NOMO-1 treated with dmso at 0.1 percent for 144 hours (cell line): ENCODE measurements around the gene PAK5.

Experiments used
- DNase-seq: peaks from one replicate; lab custom pipeline; 2025; ENCODE audit not compliant: unreplicated experiment; lab: John Stamatoyannopoulos, UW

Gene PAK5

DNA sequence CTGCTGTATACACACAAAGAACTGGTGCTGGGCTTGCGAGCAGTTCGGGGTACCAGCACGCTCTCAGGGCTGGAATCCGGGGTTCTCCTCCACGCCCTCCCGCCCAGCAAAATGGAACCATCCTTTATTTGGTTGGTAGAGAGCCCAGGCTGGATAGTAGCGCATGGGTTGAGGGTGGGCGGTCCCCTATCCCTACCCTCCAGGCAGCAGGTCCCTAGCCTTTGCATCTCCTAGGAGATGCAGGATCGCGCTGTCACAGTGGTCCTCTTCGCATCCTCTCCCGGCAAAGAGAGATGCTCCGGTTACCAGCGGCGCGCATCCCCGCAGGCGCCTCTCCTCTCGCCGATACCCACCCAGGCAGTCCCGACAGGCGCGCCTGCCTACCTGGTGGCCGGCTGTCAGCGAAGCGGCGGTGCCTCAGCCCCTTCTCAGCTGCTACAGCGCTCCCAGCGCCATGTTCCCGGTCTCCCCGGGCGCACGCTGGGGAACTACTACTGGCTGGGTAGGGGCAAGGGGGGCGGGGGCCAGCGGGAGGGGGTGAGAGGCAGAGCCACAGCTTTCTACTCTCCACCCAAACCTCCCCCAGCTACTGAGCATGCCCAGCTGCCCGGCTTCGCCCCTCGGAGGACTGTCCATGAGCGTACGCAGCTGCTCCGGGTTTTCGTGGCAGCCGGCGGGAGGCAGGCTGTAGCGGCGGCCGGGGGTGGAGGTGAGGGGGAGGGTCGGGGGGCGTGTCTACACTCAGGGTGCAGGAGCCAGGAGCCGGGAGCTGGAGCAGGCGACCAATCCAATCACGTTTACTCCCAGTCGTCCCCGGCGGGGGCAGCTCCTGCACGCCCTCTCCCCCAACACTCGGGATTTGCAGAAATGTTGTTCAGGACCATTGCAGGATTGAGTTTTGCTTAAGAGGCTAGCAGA, at the start of gene PAK5:
Gene PAK5, minus strand, starts transcription at position 699 of the 918 bp plus-strand sequence. CDS start 194,748 bp downstream, outside the sequence.
- no peak for DNase-seq

DNA sequence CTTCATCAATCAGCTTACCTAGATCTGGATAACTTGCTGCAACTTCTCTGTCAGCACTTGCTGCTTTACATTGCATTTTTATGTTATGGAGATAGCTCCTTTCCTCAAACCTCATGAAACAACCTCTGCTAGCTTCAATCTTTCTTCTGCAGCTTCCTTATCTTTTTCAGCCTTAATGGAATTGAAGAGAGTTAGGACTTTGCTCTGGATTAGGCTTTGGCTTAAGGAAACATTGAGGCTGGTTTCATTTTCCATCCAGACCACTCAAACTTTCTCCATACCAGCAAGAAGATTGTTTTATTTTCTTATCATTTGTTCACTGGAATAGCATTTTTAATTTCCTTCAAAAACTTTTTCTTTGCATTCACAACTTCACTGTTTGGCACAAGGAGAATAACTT, 48.8 kb upstream of the PAK5 start:
- no peak for DNase-seq

DNA sequence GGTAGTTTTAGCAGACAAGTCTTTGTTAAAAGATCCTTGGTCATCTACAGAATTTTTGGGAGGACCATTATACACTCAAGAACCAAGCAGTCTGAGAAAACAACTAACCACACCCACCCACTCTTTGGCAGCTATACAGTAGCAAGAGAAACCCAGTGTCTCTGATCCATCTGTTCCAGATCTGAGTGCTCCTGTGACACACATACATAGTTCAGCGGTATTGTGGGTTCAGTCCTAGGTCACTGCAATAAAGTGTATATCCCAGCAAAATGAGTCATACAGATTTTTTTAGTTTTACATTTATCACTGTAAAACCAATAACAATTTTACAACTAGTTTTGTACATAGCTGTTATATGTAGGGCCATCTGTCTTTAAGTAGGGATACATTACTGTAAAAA, 47.4 kb upstream of the PAK5 start:
- DNase-seq: no peak

DNA sequence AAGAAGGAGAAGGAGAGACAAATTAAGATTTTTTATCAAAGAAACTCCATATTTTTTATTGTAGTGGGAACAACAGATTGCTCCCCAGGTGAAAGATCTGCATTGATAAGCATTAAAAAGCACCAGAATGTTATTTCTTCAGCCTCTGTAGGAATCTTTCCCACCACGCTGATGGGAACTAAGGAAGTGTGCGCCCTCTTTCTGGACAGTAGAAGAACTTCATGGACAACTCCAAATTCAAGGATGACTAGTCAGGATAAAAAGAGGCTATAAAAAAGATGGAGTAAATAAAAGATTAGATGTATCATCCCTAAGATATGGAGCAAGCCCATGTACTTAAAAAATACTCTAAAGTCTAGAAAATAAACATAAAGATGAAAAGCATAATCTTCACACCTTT, 45.8 kb upstream of the PAK5 start:
- no peak for DNase-seq

DNA sequence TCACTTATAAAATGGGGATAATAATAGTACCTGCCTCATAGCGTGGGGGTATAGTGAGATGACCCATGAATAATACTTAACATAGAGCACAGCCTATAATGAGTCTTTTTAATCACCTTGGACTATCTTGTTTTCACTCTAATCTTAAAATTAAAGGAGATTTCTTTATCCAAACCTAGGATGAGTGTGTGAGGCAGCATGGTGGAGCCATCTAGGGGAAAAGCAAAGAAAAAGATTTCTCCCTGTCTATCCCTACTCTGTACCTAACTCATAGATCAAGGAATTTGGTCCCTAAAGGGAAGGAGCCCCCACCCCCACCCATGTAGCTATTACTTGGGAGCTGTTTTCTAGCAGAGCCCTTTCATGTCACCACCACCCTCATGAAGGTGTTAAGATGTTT, 45.2 kb upstream of the PAK5 start:
- no peak for DNase-seq

DNA sequence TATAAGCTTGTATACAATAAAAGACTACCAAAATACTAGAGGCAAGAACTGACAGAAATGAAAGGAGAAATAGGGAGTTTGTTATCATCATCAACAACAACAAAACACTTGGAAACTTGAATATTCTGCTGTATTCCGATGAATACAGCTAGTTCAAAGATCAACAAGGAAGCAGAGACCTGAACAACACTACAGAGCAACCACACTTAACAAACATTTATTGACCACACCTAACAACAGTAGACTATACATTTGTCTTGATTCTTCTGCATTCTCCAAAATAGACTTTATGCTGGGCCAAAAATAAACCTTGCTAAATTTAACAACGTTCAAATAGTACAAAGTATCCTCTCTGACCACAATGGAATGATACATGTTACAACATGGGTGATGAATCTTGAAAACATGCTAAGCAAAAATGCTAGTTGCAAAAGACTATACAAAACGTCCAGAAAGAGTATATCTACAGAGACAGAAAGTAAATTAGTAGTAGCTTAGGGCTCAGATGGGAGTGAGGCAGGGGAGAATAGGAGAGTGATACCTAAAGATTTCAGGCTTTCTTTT, 39.1 kb upstream of the PAK5 start:
- no peak for DNase-seq

DNA sequence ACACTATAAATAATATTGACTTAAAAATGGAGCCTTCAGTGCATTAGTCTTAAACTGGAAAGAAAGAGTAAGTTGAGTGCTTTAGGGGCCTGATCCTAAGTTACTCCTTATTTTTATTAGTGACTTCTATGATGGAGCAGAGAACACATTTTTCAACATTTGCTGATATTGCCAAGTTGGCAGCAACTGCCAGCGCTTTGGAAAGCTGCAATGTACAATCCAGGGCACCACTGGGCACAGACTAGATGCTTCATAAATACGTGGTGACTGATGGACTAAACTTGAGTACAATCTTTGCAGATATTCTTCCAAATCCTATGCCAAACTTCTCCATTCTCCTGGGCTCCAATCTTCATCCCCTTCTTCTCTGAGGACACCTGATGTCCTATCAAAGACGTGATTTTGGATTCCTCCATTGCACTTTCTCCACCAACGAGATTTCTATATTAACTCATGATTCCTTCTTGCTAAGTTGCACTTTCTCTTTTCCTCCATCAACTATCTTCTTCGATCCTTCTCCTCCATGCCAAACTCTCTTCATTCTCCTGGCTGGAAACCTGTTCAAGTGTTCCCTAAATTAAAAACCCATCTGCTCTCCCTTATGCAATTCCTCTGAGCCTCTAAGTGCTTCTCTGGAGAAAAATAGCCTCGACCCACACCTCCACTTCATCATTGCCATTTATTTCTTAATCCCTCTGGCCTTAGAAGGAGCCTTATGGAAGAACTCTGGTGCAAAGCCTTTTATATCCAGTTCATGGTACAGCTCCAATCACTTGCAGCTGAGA, 28.5 kb upstream of the PAK5 start:
- DNase-seq: no peak

DNA sequence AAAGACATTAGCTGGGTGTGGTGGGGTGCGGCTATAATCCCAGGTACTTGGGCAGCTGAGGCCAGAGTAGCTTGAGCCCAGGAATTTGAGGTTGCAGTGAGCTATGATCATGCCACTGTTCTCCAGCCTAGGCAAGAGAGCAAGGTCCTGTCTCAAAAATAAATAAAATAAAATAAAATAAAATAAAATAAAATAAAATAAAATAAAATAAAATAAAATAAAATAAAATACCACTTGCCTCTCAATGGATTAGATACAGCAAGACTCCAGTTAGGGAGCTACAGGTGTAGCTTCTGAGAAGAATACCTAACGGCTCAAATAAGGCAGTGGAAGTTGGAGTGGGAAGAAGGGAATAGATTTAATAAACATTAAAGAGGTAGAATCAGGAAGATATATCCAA, 13.7 kb upstream of the PAK5 start:
- no peak for DNase-seq

DNA sequence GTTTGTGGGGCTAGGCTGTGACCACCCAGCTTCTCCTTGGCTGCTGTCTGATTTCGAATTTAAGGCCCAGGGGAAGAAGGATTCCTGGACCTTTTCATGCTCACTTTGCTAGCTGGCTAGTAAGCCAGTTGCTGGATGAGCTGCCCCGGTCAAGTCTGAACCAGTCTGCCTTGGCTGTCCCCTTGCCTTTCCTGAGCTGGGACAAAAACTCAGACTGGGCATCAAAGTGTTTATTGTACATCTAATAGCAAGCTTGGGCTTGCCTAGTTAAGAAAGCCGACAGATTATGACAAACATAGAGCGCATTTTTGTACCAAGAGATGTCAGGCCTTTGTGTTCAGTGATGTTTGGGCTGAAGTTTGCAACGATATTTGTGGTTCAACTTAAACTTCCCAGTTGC, 750 bp upstream of the PAK5 start:
- DNase-seq: no peak

DNA sequence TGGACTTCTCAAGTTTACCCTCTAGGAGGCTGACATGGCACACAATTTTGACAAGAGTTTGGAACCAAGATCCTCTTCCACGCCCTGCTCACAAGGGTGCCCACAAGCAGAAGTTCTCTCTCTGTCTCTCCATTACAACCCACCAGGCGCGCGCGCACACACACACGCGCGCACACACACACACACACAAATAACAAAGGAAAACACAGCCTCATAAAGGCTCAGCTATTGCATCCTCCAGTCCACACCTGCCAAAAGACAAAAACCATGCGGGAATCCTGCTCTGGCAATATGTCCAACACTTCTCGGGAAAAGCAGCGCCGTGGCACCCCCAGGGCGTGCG, 870 bp downstream of the PAK5 start:
- DNase-seq: no peak

DNA sequence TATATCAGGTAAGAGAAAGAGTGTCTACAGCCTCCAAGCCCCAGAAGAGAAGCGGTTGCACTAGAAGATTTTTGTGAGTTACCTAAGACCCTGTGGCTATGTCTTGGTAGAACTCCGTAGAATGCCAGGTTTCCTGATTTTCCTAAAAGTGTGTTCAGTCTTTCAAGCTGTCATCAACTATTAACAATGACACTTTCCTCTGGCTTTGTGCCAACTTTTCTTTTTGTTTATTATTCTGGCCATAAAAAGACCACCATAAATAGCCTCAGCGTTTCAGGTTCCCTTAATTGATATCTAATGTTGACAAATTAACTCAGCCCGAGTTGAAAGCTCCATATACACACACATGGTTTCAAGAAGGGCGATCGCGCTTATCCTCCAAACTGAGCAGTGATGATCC, 1.2 kb downstream of the PAK5 start:
- no peak for DNase-seq

DNA sequence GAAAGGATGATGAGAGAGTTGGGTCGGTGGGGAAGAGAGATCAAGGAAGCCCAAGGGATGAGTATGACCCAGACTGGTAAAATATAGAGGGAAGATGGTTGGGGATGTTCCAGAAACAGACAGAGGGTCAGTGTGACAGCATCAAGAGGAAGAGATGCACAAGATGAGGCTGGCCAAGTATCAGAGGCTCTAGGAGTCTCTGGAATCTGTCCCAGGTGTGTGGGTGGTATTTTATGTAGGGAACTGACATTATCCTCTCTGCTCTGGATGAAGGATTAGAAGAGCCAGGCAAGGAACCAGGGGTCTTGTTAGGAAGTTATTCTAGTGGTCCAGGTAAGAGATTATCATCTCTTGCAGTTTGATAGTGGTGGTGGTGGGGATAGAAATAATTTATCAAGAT, 3.6 kb downstream of the PAK5 start:
- no peak for DNase-seq

DNA sequence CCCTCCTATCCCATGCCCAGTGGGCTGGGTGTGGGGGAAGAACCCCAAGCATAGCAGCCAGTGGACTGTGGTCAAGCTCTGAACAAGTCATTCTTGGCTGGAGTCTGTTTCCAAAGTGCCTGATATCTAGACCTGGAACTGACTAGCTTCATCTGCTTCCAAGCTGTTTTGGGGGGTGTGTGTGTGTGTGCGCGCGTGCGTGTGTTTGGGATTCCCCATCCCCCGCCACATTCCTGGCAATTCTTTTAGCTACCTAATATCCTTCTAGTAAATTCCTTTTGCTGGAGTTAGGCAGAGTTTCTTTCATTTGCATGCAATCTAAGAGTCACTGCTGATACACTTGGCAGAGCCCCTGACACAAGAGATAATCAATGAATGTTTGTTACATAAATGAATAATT, 7.8 kb downstream of the PAK5 start:
- no peak for DNase-seq

DNA sequence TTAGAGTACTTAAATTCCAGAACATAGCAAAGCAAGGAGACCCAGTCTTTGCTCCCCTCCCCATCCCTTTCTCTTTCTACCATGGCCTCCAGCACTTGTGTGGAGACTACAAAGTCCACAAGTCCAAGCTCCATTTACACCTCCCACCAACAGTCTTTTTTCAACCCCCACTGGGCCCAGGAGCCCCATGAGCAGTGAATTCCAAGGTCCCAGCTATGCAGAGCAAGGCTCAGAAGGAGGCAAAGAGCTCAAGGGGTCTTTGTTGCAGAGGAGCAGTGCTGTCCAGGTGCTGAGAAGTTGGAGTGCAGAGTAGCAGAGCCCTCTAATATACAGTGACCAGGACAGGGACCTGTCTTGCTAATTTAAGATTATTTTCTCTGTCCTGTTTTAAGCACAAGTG, 9.0 kb downstream of the PAK5 start:
- DNase-seq: no peak

DNA sequence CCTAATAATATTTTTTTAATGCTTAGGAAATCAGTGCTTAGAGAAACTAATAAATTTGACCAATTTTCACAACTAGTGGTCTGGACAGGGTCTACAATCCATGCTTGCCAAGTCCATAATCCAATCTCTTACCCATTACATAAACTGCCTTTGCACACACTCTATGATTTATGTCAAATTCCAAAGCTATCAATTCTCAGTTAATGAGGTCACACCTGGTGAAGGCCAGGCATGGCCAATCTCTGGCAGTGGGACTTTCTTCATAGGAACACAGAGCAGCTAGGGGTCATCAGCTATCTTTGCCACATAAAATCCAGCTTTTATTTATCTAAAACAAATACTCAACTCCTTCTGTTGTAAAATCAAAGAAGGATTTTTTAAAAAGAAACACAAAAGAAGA, 21.2 kb downstream of the PAK5 start:
- DNase-seq: no peak

DNA sequence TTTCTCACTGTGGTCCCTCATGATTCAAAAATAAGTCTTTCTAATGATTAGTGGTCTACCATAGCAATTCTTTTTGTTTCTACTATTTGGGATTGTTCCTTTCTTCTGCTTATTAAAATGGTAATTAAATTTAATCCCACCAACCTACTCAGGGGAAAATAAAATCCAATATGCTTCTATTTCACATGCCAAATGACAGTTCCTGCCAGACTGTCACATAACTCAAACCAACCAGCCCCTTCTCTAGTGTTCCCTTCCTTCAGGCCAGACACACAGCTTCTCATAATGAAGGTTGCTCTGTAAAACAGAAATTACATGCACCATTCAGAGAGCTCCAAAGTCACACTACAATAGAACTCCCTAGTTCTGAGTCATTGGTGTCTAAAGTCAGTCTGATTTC, 23.2 kb downstream of the PAK5 start:
- no peak for DNase-seq

DNA sequence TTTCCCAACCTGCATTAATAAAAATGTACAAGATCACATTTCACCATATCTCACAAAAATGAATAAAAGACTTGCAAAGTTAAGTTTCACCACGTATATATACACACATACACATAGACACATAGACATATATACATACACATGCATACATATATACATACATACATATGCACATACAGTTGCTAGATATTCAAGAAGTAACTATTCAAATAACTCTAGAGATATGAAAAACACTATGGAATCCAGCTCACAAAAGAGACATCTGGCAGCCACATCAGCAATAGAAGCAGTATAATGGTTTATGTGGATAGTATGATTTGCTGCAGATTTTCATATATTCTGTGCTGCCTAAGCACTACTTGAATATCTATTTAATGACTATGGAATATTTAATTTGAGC, 28.1 kb downstream of the PAK5 start:
- DNase-seq: no peak

DNA sequence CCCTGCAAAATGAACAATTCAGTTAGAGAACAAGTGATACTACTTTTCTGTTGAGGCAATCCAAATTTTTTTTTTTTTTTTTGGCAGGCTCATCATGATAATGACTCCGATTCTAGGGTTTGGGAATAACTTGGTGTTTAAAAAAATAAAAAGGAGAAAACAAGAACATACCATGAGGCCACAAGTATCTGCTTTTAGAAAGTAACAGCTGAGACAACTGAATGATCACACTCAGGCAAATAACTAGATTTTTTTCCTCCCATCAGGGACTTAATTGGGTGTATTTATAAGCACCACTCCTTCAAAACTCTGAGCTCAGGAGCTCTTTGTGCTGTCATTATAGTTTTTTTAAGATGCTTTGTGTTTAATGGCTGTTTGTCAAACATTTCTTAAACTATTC, 29.6 kb downstream of the PAK5 start:
- DNase-seq: no peak

DNA sequence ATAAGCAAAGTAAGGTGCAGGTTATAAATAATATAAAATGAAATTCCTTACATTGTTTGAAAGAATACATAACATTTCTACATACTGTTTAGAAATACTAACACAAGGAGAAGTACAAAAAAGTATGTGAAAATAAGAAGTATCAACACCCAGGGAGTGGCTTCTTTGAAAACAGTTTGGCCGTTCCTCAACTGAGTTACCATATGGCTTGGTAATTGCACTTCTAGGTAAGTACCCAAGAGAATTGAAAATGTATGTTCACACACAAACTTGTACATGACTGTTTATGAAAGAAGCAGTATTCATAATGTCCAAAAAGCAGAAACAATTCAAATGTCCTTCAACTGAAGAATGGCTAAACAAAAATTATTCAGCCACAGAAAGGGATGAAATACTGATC, 30.7 kb downstream of the PAK5 start:
- DNase-seq: no peak

DNA sequence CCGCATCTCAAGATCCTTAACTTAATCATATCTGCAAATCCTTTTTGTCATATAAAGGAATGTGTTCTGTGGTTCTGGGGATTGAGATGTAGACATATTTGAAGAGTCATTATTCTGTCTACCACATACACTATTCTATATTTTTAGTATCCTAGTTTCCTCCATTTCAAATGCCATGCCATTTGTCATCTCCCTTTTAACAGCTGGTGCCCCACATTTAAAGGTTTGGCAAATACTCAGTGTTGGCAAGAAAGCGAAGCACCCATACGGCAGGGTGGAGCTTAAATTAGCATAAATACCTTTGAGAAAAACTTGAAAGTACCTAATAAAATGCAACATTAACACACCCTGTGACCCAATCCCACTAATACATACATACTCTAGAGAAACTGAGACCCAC, 31.7 kb downstream of the PAK5 start:
- no peak for DNase-seq

DNA sequence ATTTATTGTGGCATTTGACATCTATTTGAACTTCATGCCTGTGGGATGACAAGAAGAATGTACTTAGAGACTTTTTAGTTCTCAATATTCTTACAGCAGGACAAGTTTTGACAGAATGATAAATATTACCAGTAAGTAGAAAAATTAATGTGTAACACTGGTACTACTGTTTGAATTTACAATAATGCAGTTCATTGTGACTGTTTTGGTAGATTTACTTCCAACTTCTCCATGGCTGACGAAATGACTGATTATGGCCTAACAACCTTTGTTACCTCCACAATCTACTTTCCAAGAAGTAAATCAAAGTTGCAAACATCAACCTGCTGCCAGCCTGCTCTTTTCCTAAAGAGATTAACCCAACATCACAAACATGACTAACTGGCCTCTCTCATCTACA, 38.5 kb downstream of the PAK5 start:
- no peak for DNase-seq

DNA sequence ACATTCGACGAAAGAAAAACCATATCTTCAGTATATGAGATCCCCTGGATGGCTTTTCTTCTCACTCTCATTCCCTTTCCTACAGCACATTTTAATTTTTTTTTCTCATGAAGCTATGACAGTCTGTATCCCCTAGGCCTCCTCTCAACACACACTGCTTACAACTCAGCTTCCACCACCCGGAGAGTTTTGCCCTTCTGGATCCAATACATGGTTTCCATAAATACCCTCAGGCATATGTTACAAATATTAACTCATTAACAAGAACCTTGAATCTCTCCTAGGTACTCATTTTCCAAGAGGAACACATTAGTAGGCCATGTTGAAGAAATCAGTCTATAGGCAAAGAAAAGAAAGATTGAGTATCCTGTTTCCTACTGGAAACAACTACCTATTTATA, 44.0 kb downstream of the PAK5 start:
- no peak for DNase-seq
